Measurements from ENCODE around the gene CX3CL1. TPM values are rescaled to one million over a fixed set of nuclear protein-coding genes. Genes with fewer than 3 reads are reported as not detected.
A peak's percentile ranks its signal among the peaks of the same experiment; 100 is the strongest.

CX3CL1 gene
- total and polyA plus RNA-seq, 10 of the 15 experiments (the other 5 are each of a cell fraction or from before 2014, with no cell fraction given): 0.03 to 1.2 (median 0.46) TPM

- peak; percentile 77 for TF ChIP-seq PBX3 (IDR thresholded peaks at IDR 0.05; ENCODE audit: insufficient replicate concordance, low read depth, low read length)
- no peak for TF ChIP-seq SMC3 (IDR thresholded peaks at IDR 0.05; ENCODE audit: borderline replicate concordance, low read length)
- 0 out of 2 replicates have a peak, but pooled peaks have one; percentile 37 for TF ChIP-seq ZNF687 (IDR thresholded peaks at IDR 0.05)
- TF ChIP-seq TAF1 (IDR thresholded peaks at IDR 0.05; ENCODE audit: borderline replicate concordance, low read depth, low read length): no peak
- 0 out of 2 replicates have a peak, but pooled peaks have one; percentile 24 for TF ChIP-seq PAX5 (IDR thresholded peaks at IDR 0.05; ENCODE audit: borderline replicate concordance, low read depth, low read length)
- TF ChIP-seq ZBTB40 (IDR thresholded peaks at IDR 0.05; ENCODE audit: borderline replicate concordance): no peak
- no peak for TF ChIP-seq ZNF217 (IDR thresholded peaks at IDR 0.05)
- TF ChIP-seq BCL11A (IDR thresholded peaks at IDR 0.05; ENCODE audit: low read depth, low read length): peak; percentile 73; the same call in 1 of the 2 replicates
- 0 out of 2 replicates have a peak, but pooled peaks have one; percentile 35 for TF ChIP-seq SMARCA5 (IDR thresholded peaks at IDR 0.05)
- TF ChIP-seq MTA2 (IDR thresholded peaks at IDR 0.05; ENCODE audit: low read depth): peak; percentile 73
- TF ChIP-seq TCF3 (IDR thresholded peaks at IDR 0.05; ENCODE audit: borderline replicate concordance, insufficient read depth, low read depth, low read length): no peak
- no peak for TF ChIP-seq KDM1A (IDR thresholded peaks at IDR 0.05; ENCODE audit: borderline replicate concordance)
- TF ChIP-seq TCF7 (IDR thresholded peaks at IDR 0.05; ENCODE audit: borderline replicate concordance): no peak
- TF ChIP-seq HSF1 (IDR thresholded peaks at IDR 0.05; ENCODE audit: low read depth, low read length): peak; percentile 79; the same call in 1 of the 2 replicates
- TF ChIP-seq ZBTB11 (CRISPR knock-in tag; IDR thresholded peaks at IDR 0.05): no peak
Measured at GRCh38 chr16:57411362-57411976, 39.2 kb downstream of the CX3CL1 start (continued).
